H1 (cell line): ENCODE results near the gene DHRS7B. TPM values are rescaled to one million over a fixed set of nuclear protein-coding genes. Genes with fewer than 3 reads are reported as not detected.

Source experiments
- CTCF ChIA-PET: fragments of 300-600 bp; sonication (Branson Sonifier 250); formaldehyde crosslinking; loops from one replicate; lab custom pipeline; 2021; ENCODE audit not compliant: partially characterized antibody; lab: Charles Lee
- POLR2A ChIA-PET: fragments of 300-600 bp; sonication (Branson Sonifier 250); formaldehyde crosslinking; loops from one replicate; lab custom pipeline; 2021; ENCODE audit warnings: inconsistent platforms; ENCODE audit not compliant: partially characterized antibody; lab: Charles Lee
- DNase-seq, 2 experiments: peaks; one replicate each; pipeline versions ENCODE4 v3.0.0 to v3.0.0-alpha.2; 2010 to 2022; ENCODE audit warnings: low spot score in 2 of 2, low read depth in 1 of 2, mixed read lengths in 1 of 2
- FAIRE-seq: peaks from 2 replicates; lab custom pipeline; 2011; peaks lifted over from hg19 to GRCh38; lab: Jason Lieb, UNC
- H2AFZ ChIP-seq: 2 replicates; pipeline ENCODE4 v1.8.1; 2012; ENCODE audit warnings: low read length, inconsistent platforms
- H2AK5ac ChIP-seq: 2 replicates; pipeline ENCODE4 v1.6.1; 2013; ENCODE audit warnings: low read depth, low read length
- H2BK120ac ChIP-seq: replicated peaks from 2 replicates; pipeline ENCODE3; 2013; ENCODE audit warnings: low read depth, low read length, inconsistent platforms
- H2BK12ac ChIP-seq: 2 replicates; pipeline ENCODE4 v1.6.1; 2013; ENCODE audit warnings: low read depth, low read length
- H2BK15ac ChIP-seq: 2 replicates; pipeline ENCODE4 v1.6.1; 2013; ENCODE audit warnings: low read length
- H2BK20ac ChIP-seq: 2 replicates; pipeline ENCODE4 v1.6.1; 2013; ENCODE audit warnings: low read length
- H2BK5ac ChIP-seq: 2 replicates; pipeline ENCODE4 v1.6.1; 2013; ENCODE audit warnings: low read depth, low read length
- H3K14ac ChIP-seq: 2 replicates; pipeline ENCODE4 v1.6.1; 2013; ENCODE audit warnings: inconsistent platforms; ENCODE audit not compliant: insufficient read length
- H3K18ac ChIP-seq: 2 replicates; pipeline ENCODE4 v1.6.1; 2013; ENCODE audit warnings: low read length; ENCODE audit errors: extremely low read depth
- H3K23ac ChIP-seq: 2 replicates; pipeline ENCODE4 v1.6.1; 2013; ENCODE audit warnings: inconsistent platforms; ENCODE audit not compliant: insufficient read length
- H3K23me2 ChIP-seq: 2 replicates; pipeline ENCODE4 v1.6.1; 2013; ENCODE audit warnings: low read depth, low read length
- H3K27ac ChIP-seq: 2 replicates; pipeline ENCODE4 v1.6.1; 2011; ENCODE audit warnings: low read depth, low read length, inconsistent platforms
- H3K27me3 ChIP-seq, 4 experiments: replicated peaks in 1 of 4; 1 replicate in 1 of 4; 2 replicates in 3 of 4; pipeline versions ENCODE4 v1.6.1 to v1.8.1; 2011 to 2013; ENCODE audit warnings: low read length in 3 of 4, mild to moderate bottlenecking in 3 of 4, inconsistent platforms in 2 of 4, mixed read lengths in 2 of 4, moderate library complexity in 1 of 4; ENCODE audit not compliant: control insufficient read depth in 3 of 4, insufficient read depth in 3 of 4; ENCODE audit errors: extremely low read depth in 1 of 4
- H3K36me3 ChIP-seq, 4 experiments: 2 replicates each; pipeline versions ENCODE4 v1.6.1 to v1.8.1; 2011 to 2013; ENCODE audit warnings: mild to moderate bottlenecking in 4 of 4, low read length in 3 of 4, moderate library complexity in 2 of 4, control low read depth in 1 of 4, inconsistent platforms in 1 of 4; ENCODE audit not compliant: insufficient read depth in 4 of 4, control insufficient read depth in 2 of 4
- H3K4ac ChIP-seq: replicated peaks from 2 replicates; pipeline ENCODE3; 2013; ENCODE audit warnings: low read length, low read depth, mixed read lengths, inconsistent platforms; ENCODE audit not compliant: insufficient read length
- H3K4me1 ChIP-seq, 4 experiments: replicated peaks in 1 of 4; 1 replicate in 1 of 4; 2 replicates in 3 of 4; pipeline versions ENCODE4 v1.6.1 to v1.8.1; 2011 to 2013; ENCODE audit warnings: low read length in 3 of 4, inconsistent platforms in 2 of 4, mixed read lengths in 1 of 4; ENCODE audit not compliant: insufficient read depth in 4 of 4, control insufficient read depth in 3 of 4
- H3K4me2 ChIP-seq, 2 experiments: 2 replicates each; pipeline versions ENCODE4 v1.6.1 to v1.8.1; 2011 to 2013; ENCODE audit warnings: low read depth in 2 of 2, low read length in 2 of 2, control low read depth in 1 of 2, inconsistent platforms in 1 of 2, mild to moderate bottlenecking in 1 of 2; ENCODE audit not compliant: insufficient read depth in 1 of 2
- H3K4me3 ChIP-seq, 4 experiments: fragments of 200-600, 300-600 bp in 1 of 4; sonication (generic), shearing (Covaris generic), sonication (Bioruptor Twin) in 1 of 4; 2 replicates each; pipeline versions ENCODE4 v1.5.1 to v1.8.1; 2011 to 2016; ENCODE audit warnings: low read length in 4 of 4, low read depth in 3 of 4, control low read depth in 2 of 4, inconsistent platforms in 2 of 4, mild to moderate bottlenecking in 2 of 4, mixed read lengths in 1 of 4, moderate library complexity in 1 of 4; ENCODE audit not compliant: insufficient read depth in 2 of 4; ENCODE audit errors: extremely low read depth in 1 of 4
- H3K56ac ChIP-seq: replicated peaks from 2 replicates; pipeline ENCODE3; 2013; ENCODE audit warnings: low read depth, mild to moderate bottlenecking, mixed read lengths, low read length, inconsistent platforms; ENCODE audit not compliant: insufficient read length
- H3K79me1 ChIP-seq: 2 replicates; pipeline ENCODE4 v1.6.1; 2013; ENCODE audit warnings: low read depth, low read length, control low read depth
- H3K79me2 ChIP-seq, 2 experiments: 2 replicates each; pipeline versions ENCODE4 v1.6.1 to v1.8.1; 2012 to 2013; ENCODE audit warnings: low read length in 2 of 2, mild to moderate bottlenecking in 2 of 2, inconsistent platforms in 1 of 2; ENCODE audit not compliant: insufficient read depth in 2 of 2, control insufficient read depth in 1 of 2
- H3K9ac ChIP-seq, 4 experiments: replicated peaks in 1 of 4; 1 replicate in 1 of 4; 2 replicates in 3 of 4; pipeline versions ENCODE4 v1.6.1 to v1.8.1; 2011 to 2013; ENCODE audit warnings: low read depth in 3 of 4, low read length in 3 of 4, control low read depth in 2 of 4, mild to moderate bottlenecking in 2 of 4, moderate library complexity in 2 of 4, inconsistent platforms in 1 of 4; ENCODE audit errors: extremely low read depth in 1 of 4
- H3K9me3 ChIP-seq, 2 experiments: 2 replicates each; pipeline versions ENCODE4 v1.6.1 to v1.8.1; 2012 to 2013; ENCODE audit warnings: mild to moderate bottlenecking in 2 of 2, moderate library complexity in 2 of 2, control low read depth in 1 of 2, inconsistent platforms in 1 of 2, low read depth in 1 of 2, low read length in 1 of 2, mixed read lengths in 1 of 2; ENCODE audit not compliant: insufficient read depth in 2 of 2
- H4K20me1 ChIP-seq, 2 experiments: replicated peaks in 1 of 2; 2 replicates each; pipeline versions ENCODE3 to v1.8.1; 2011 to 2013; ENCODE audit warnings: inconsistent platforms in 2 of 2, low read length in 2 of 2, mild to moderate bottlenecking in 1 of 2; ENCODE audit not compliant: insufficient read depth in 2 of 2, control insufficient read depth in 1 of 2
- H4K5ac ChIP-seq: 2 replicates; pipeline ENCODE4 v1.6.1; 2013; ENCODE audit warnings: low read length, low read depth, mixed read lengths, inconsistent platforms; ENCODE audit not compliant: insufficient read length
- H4K8ac ChIP-seq: 2 replicates; pipeline ENCODE4 v1.8.0; 2013; ENCODE audit warnings: mild to moderate bottlenecking, moderate library complexity, low read length, inconsistent platforms; ENCODE audit not compliant: insufficient read depth; ENCODE audit errors: extremely low read depth
- H4K91ac ChIP-seq: replicated peaks from 2 replicates; pipeline ENCODE3; 2013; ENCODE audit warnings: low read length, mixed read lengths, inconsistent platforms; ENCODE audit not compliant: insufficient read length
- ATF3 ChIP-seq: IDR thresholded peaks from 2 replicates; pipeline ENCODE4 v1.6.1; 2011; ENCODE audit warnings: low read depth, mild to moderate bottlenecking, low read length; ENCODE audit not compliant: insufficient read depth
- BRCA1 ChIP-seq: IDR thresholded peaks from 2 replicates; pipeline ENCODE4 v1.6.1; 2012; ENCODE audit warnings: low read depth, low read length, improper control_type of control experiment
- CBX5 ChIP-seq: fragments of 300-800, 300-1000 bp; sonication (generic); IDR thresholded peaks from 2 replicates; pipeline ENCODE4 v1.7.1; 2016; ENCODE audit warnings: antibody characterized with exemption, low read length, low read depth
- CREB1 ChIP-seq: IDR thresholded peaks from 2 replicates; pipeline ENCODE4 v1.6.1; 2012; ENCODE audit warnings: inconsistent platforms
- HDAC2 ChIP-seq, 2 experiments: fragments of 300-600 bp in 1 of 2; sonication (generic) in 1 of 2; IDR thresholded peaks; 2 replicates each; pipeline ENCODE4 v1.6.1; 2011 to 2012; ENCODE audit warnings: low read depth in 2 of 2, low read length in 2 of 2, mild to moderate bottlenecking in 2 of 2, moderate library complexity in 2 of 2, borderline replicate concordance in 1 of 2, inconsistent platforms in 1 of 2
- HDAC6 ChIP-seq: IDR thresholded peaks from one replicate; pipeline ENCODE4 v1.7.1; 2012; ENCODE audit warnings: low read depth, mild to moderate bottlenecking, inconsistent platforms, low read length, moderate library complexity
- JUN ChIP-seq: IDR thresholded peaks from 2 replicates; pipeline ENCODE4 v1.6.1; 2011; ENCODE audit warnings: low read depth, mild to moderate bottlenecking, improper control_type of control experiment, low read length
- KDM5A ChIP-seq: fragments of 200-600 bp; IDR thresholded peaks from 2 replicates; pipeline ENCODE4 v1.7.1; 2012; ENCODE audit warnings: mild to moderate bottlenecking, low read length, inconsistent platforms, mixed read lengths
- SRF ChIP-seq: IDR thresholded peaks from 2 replicates; pipeline ENCODE4 v1.6.1; 2011; ENCODE audit warnings: mild to moderate bottlenecking, low read depth, low read length, moderate library complexity
- SUZ12 ChIP-seq: fragments of 200-600 bp; sonication (generic); IDR thresholded peaks from 2 replicates; pipeline ENCODE4 v1.6.1; 2012; ENCODE audit warnings: mild to moderate bottlenecking, inconsistent platforms, low read length, moderate library complexity, mixed read lengths
- WGBS, 2 experiments: shearing (Covaris generic) in 1 of 2; methylation state at CpG; one replicate each; pipeline versions ENCODE4 v1.1.6 to v1.1.7; 2013 to 2015; ENCODE audit warnings: low lambda C conversion rate in 2 of 2, mixed read lengths in 2 of 2, inconsistent platforms in 1 of 2, low coverage in 1 of 2, missing lambda C conversion rate in 1 of 2; ENCODE audit not compliant: insufficient replicate concordance in 2 of 2, insufficient coverage in 1 of 2, insufficient read length in 1 of 2; ENCODE audit errors: extremely low coverage in 1 of 2, missing lambda C conversion rate in 1 of 2; 5-methylcytosine and 5-hydroxymethylcytosine counted together
- polyA plus RNA-seq, 7 experiments: library from polyadenylated mRNA; depleted of rRNA in 3 of 7; stranded (reverse) in 5 of 7; unstranded in 2 of 7; fragments of >200 nt in 5 of 7; fragments of 200-250 nt in 2 of 7; gene quantifications; 1 replicate in 5 of 7; 2 replicates in 1 of 7; 4 replicates in 1 of 7; pipeline versions ENCODE4 v1.2.1 to v1.2.3, GENCODE V29; 2011 to 2013; ENCODE audit warnings: missing spikeins in 2 of 7, mixed read lengths in 2 of 7
- total RNA-seq: library from RNA; stranded (reverse); fragmentation: NEBNext Ultra II Directional; extraction: Animal tissue kit (Norgen Biotek cat#: 25700); gene quantifications from 2 replicates; pipeline ENCODE4 v1.2.1, GENCODE V29; 2021

Gene DHRS7B
- total and polyA plus RNA-seq, 2 of the 8 experiments (the other 6 are each of a cell fraction or from before 2014, with no cell fraction given) = 11.0 to 27.9 TPM

GRCh38 chr17:21214015-21214776 is 87.4 kb downstream of the DHRS7B start, which contains the start of gene TMEM11:
Gene TMEM11, minus strand, starts transcription at chr17:21214161. Its CDS starts 9 bp downstream, at chr17:21214152.
- Histone ChIP-seq H3K27me3 (no peaks in the 10 kb centered on the region), H4K20me1 (peaks cover 24 to 25% of the 10 kb centered on the region in 2 experiments), H2BK12ac (0 out of 2 replicates have a peak within 1 kb of the TSS, but pooled peaks have one; percentile 89), H4K5ac (peak within 1 kb of the TSS; percentile 99), H3K79me2 (peaks cover 40 to 47% of the 10 kb centered on the region in 2 experiments), H3K23me2 (peaks cover 8% of the 10 kb centered on the region), H2BK120ac (no peak within 1 kb of the TSS), H3K36me3 (peaks cover 0 to 14% (median 2%) of the 10 kb centered on the region in 4 experiments; a peak in 3 of 8 replicates), H3K4ac (peak within 1 kb of the TSS; percentile 75), H3K9me3 (no peaks in the 10 kb centered on the region), H3K14ac (no peak within 1 kb of the TSS), H2BK15ac (peak within 1 kb of the TSS; percentile 76; the same call in 1 of the 2 replicates), H3K18ac (peak within 1 kb of the TSS; percentile 98), H4K91ac (peak within 1 kb of the TSS; percentile 41), H3K23ac (no peak within 1 kb of the TSS), H3K27ac (peak within 1 kb of the TSS; percentile 97), H3K56ac (peak within 1 kb of the TSS; percentile 81), H3K4me2 (peak within 1 kb of the TSS; percentile 89 to 94), H2BK5ac (peak within 1 kb of the TSS; percentile 96), H3K4me3 (peak within 1 kb of the TSS; percentile 85 to 97 (median 92)), H3K79me1 (peaks cover 16% of the 10 kb centered on the region), H2AK5ac (no peak within 1 kb of the TSS), H2AFZ (0 out of 2 replicates have a peak within 1 kb of the TSS, but pooled peaks have one; percentile 1), H3K9ac (peak within 1 kb of the TSS; percentile 91 to 96 (median 94)), H2BK20ac (no peak within 1 kb of the TSS), H3K4me1 (peaks cover 0 to 14% (median 5%) of the 10 kb centered on the region in 4 experiments; a peak in 4 of 7 replicates), H4K8ac (peak within 1 kb of the TSS; percentile 99)
- peak; percentile 83 to 97 for DNase-seq
- POLR2A ChIA-PET = interaction anchor here (0.6 to 4.9 kb wide), 25 partner anchors 7 to 261 kb away, joined by 3 to 42 read pairs (median 4); partner anchors contain the start of gene USP22
- WGBS, 2 experiments = 2% methylated on average over 58 of the region's 76 CpGs; no CpG with 5 or more reads in 1 of the 2 experiments
- no peak for FAIRE-seq
- CTCF ChIA-PET = interaction anchor here (1.3 to 3.6 kb wide), 3 partner anchors 8 to 85 kb away, joined by 3 to 28 read pairs (median 6); no protein-coding TSS in a partner anchor
- TF ChIP-seq SUZ12 (no peak), BRCA1 (peak; percentile 61; the same call in 1 of the 2 replicates), SRF (no peak), ATF3 (0 out of 2 replicates have a peak, but pooled peaks have one; percentile 18), KDM5A (peak; percentile 88), JUN (no peak), CREB1 (peak; percentile 55; the same call in 1 of the 2 replicates), HDAC2 (IDR thresholded peaks at IDR 0.05; ENCODE audit: borderline replicate concordance in 1 of 2, low read depth in 2 of 2, low read length in 2 of 2) (no peak), HDAC6 (no peak), CBX5 (no peak)
